ENCODE measurements around the gene EBNA1BP2.
A peak's percentile ranks its signal among the peaks of the same experiment; 100 is the strongest.

EBNA1BP2 gene

GRCh38 chr1:43207229-43207853 lies 35.3 kb upstream of the EBNA1BP2 start:
- H3K4me3 ChIP-seq (ENCODE audit: low read depth, low read length) = no peak overlapping the region
- no peak for TF ChIP-seq CTCF (IDR thresholded peaks at IDR 0.05; ENCODE audit: borderline replicate concordance, insufficient read depth, low read depth, low read length)

GRCh38 chr1:43206600-43207228 lies 34.6 kb upstream of the EBNA1BP2 start:
- TF ChIP-seq CTCF (IDR thresholded peaks at IDR 0.05; ENCODE audit: borderline replicate concordance, insufficient read depth, low read depth, low read length) = no peak
- no peak overlapping the region for H3K4me3 ChIP-seq (ENCODE audit: low read depth, low read length)

- H3K4me3 ChIP-seq (ENCODE audit: low read depth, low read length) = no peak overlapping the region
- no peak for TF ChIP-seq CTCF (IDR thresholded peaks at IDR 0.05; ENCODE audit: borderline replicate concordance, insufficient read depth, low read depth, low read length)
Measured at GRCh38 chr1:43205671-43206070, 33.6 kb upstream of the EBNA1BP2 start.

- no peak overlapping the region for H3K4me3 ChIP-seq (ENCODE audit: low read depth, low read length)
- no peak for TF ChIP-seq CTCF (IDR thresholded peaks at IDR 0.05; ENCODE audit: borderline replicate concordance, insufficient read depth, low read depth, low read length)
Measured at GRCh38 chr1:43204394-43204793, 32.3 kb upstream of the EBNA1BP2 start.

GRCh38 chr1:43203859-43204258 lies 31.8 kb upstream of the EBNA1BP2 start:
- H3K4me3 ChIP-seq (ENCODE audit: low read depth, low read length) = no peak overlapping the region
- TF ChIP-seq CTCF (IDR thresholded peaks at IDR 0.05; ENCODE audit: borderline replicate concordance, insufficient read depth, low read depth, low read length) = no peak

GRCh38 chr1:43199093-43199726 lies 27.1 kb upstream of the EBNA1BP2 start:
- TF ChIP-seq CTCF (IDR thresholded peaks at IDR 0.05; ENCODE audit: borderline replicate concordance, insufficient read depth, low read depth, low read length) = no peak
- peak overlapping the region; percentile 28 for H3K4me3 ChIP-seq (ENCODE audit: low read depth, low read length)

All from GM12875 (cell line).